HEK293 (cell line): ENCODE results near the gene ADM.

Experiments used
- CTCF ChIA-PET: fragments of 350-600 bp; formaldehyde crosslinking; extraction: SDS; loops from one replicate; lab custom pipeline; 2021; ENCODE audit warnings: antibody characterized with exemption; lab: Yijun Ruan, JAX
- POLR2A ChIA-PET: fragments of 300-600 bp; formaldehyde crosslinking; extraction: SDS; loops from one replicate; lab custom pipeline; 2020; ENCODE audit warnings: antibody characterized with exemption, inconsistent platforms; lab: Yijun Ruan, JAX
- H3K27ac ChIP-seq: fragments of 200-500 bp; sonication (Bioruptor generic); 2 replicates; pipeline ENCODE4 v1.5.1; 2014; ENCODE audit warnings: low read depth, low read length, control low read depth, inconsistent platforms; ENCODE audit errors: extremely low read depth
- H3K36me3 ChIP-seq, 2 experiments: fragments of 200-500 bp in 1 of 2; sonication (Bioruptor generic) in 1 of 2; 1 replicate in 1 of 2; 2 replicates in 1 of 2; pipeline ENCODE4 v1.5.1; 2014 to 2017; ENCODE audit warnings: inconsistent platforms in 2 of 2, low read length in 2 of 2; ENCODE audit not compliant: control insufficient read depth in 2 of 2, insufficient read depth in 1 of 2
- H3K4me1 ChIP-seq: fragments of 200-500 bp; sonication (Bioruptor generic); 2 replicates; pipeline ENCODE4 v1.5.1; 2014; ENCODE audit warnings: mild to moderate bottlenecking, low read length, inconsistent platforms; ENCODE audit not compliant: control insufficient read depth, insufficient read depth
- H3K4me3 ChIP-seq: 2 replicates; pipeline ENCODE4 v1.5.1; 2011; ENCODE audit warnings: low read depth, mild to moderate bottlenecking, control low read depth, low read length, moderate library complexity
- H3K9me3 ChIP-seq: fragments of 200-500 bp; sonication (Bioruptor generic); 2 replicates; pipeline ENCODE4 v1.5.1; 2014; ENCODE audit warnings: low read depth, low read length, inconsistent platforms; ENCODE audit not compliant: control insufficient read depth, insufficient read depth
- AEBP2 ChIP-seq: fragments of 450-650 bp; formaldehyde crosslinking; IDR thresholded peaks from 2 replicates; pipeline ENCODE4 v1.5.1; 2016; ENCODE audit warnings: missing biosample characterization, missing genetic modification characterization, borderline replicate concordance
- GLI4 ChIP-seq: fragments of 450-650 bp; formaldehyde crosslinking; IDR thresholded peaks from 2 replicates; pipeline ENCODE4 v1.5.1; 2016; ENCODE audit warnings: missing biosample characterization, missing genetic modification characterization
- MZF1 ChIP-seq: fragments of 450-650 bp; formaldehyde crosslinking; IDR thresholded peaks from 2 replicates; pipeline ENCODE4 v1.5.1; 2017; ENCODE audit warnings: missing biosample characterization, missing genetic modification characterization, borderline replicate concordance
- PRDM2 ChIP-seq: fragments of 450-650 bp; formaldehyde crosslinking; IDR thresholded peaks from 2 replicates; pipeline ENCODE4 v1.5.1; 2016; ENCODE audit warnings: missing biosample characterization, missing genetic modification characterization, borderline replicate concordance
- SCRT2 ChIP-seq: fragments of 450-650 bp; formaldehyde crosslinking; IDR thresholded peaks from 2 replicates; pipeline ENCODE4 v1.5.1; 2016; ENCODE audit warnings: missing biosample characterization, missing genetic modification characterization
- ZEB2 ChIP-seq: fragments of 450-650 bp; formaldehyde crosslinking; IDR thresholded peaks from 2 replicates; pipeline ENCODE4 v1.5.1; 2016; ENCODE audit warnings: missing biosample characterization, missing genetic modification characterization
- ZFP37 ChIP-seq: fragments of 450-650 bp; formaldehyde crosslinking; IDR thresholded peaks from 2 replicates; pipeline ENCODE4 v1.5.1; 2016; ENCODE audit warnings: missing biosample characterization, missing genetic modification characterization
- ZNF133 ChIP-seq: fragments of 450-650 bp; formaldehyde crosslinking; IDR thresholded peaks from 2 replicates; pipeline ENCODE4 v1.5.1; 2016; ENCODE audit warnings: missing biosample characterization, missing genetic modification characterization
- ZNF184 ChIP-seq: fragments of 450-650 bp; IDR thresholded peaks from 2 replicates; pipeline ENCODE4 v1.5.1; 2018; ENCODE audit warnings: missing biosample characterization, mild to moderate bottlenecking, missing genetic modification characterization
- ZNF221 ChIP-seq: fragments of 450-650 bp; formaldehyde crosslinking; IDR thresholded peaks from 2 replicates; pipeline ENCODE4 v1.5.1; 2017; ENCODE audit warnings: missing biosample characterization, missing genetic modification characterization, borderline replicate concordance
- ZNF571 ChIP-seq: fragments of 450-650 bp; formaldehyde crosslinking; IDR thresholded peaks from 2 replicates; pipeline ENCODE4 v1.5.0; 2017; ENCODE audit warnings: missing biosample characterization, missing genetic modification characterization
- ZNF580 ChIP-seq: fragments of 450-650 bp; formaldehyde crosslinking; IDR thresholded peaks from 2 replicates; pipeline ENCODE4 v1.5.1; 2016; ENCODE audit warnings: missing biosample characterization, missing genetic modification characterization
- ZNF654 ChIP-seq: fragments of 450-650 bp; formaldehyde crosslinking; IDR thresholded peaks from 2 replicates; pipeline ENCODE4 v1.5.1; 2016; ENCODE audit warnings: low read depth, missing biosample characterization, missing genetic modification characterization
- TF ChIP-seq, protein P1 (sequence below): fragments of 450-650 bp; formaldehyde crosslinking; IDR thresholded peaks from 2 replicates; pipeline ENCODE4 v1.5.1; 2017; ENCODE audit warnings: missing biosample characterization, missing genetic modification characterization
- TF ChIP-seq, protein P2 (sequence below): fragments of 450-650 bp; formaldehyde crosslinking; IDR thresholded peaks from 2 replicates; pipeline ENCODE4 v1.5.1; 2016; ENCODE audit warnings: missing biosample characterization, missing genetic modification characterization

Gene ADM

GRCh38 chr11:10318527-10318802, 13.6 kb downstream of the ADM start (continued):
- TF ChIP-seq AEBP2 (tag by site-specific recombination): no peak
- no peak for TF ChIP-seq ZNF580
- TF ChIP-seq SCRT2 (tag by site-specific recombination): peak; percentile 82

GRCh38 chr11:10319702-10320558, 15.1 kb downstream of the ADM start:
- H3K4me3 ChIP-seq: no peak overlapping the region
- H3K36me3 ChIP-seq: no peaks in the 10 kb centered on the region
- H3K9me3 ChIP-seq: no peaks in the 10 kb centered on the region
- H3K4me1 ChIP-seq: no peaks in the 10 kb centered on the region
- H3K27ac ChIP-seq: no peak overlapping the region
- TF ChIP-seq ZNF221 (tag by site-specific recombination): no peak
- TF ChIP-seq, protein P1, sequence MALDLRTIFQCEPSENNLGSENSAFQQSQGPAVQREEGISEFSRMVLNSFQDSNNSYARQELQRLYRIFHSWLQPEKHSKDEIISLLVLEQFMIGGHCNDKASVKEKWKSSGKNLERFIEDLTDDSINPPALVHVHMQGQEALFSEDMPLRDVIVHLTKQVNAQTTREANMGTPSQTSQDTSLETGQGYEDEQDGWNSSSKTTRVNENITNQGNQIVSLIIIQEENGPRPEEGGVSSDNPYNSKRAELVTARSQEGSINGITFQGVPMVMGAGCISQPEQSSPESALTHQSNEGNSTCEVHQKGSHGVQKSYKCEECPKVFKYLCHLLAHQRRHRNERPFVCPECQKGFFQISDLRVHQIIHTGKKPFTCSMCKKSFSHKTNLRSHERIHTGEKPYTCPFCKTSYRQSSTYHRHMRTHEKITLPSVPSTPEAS (tag by site-specific recombination): 0 out of 2 replicates have a peak, but pooled peaks have one; percentile 30
- TF ChIP-seq, protein P2, sequence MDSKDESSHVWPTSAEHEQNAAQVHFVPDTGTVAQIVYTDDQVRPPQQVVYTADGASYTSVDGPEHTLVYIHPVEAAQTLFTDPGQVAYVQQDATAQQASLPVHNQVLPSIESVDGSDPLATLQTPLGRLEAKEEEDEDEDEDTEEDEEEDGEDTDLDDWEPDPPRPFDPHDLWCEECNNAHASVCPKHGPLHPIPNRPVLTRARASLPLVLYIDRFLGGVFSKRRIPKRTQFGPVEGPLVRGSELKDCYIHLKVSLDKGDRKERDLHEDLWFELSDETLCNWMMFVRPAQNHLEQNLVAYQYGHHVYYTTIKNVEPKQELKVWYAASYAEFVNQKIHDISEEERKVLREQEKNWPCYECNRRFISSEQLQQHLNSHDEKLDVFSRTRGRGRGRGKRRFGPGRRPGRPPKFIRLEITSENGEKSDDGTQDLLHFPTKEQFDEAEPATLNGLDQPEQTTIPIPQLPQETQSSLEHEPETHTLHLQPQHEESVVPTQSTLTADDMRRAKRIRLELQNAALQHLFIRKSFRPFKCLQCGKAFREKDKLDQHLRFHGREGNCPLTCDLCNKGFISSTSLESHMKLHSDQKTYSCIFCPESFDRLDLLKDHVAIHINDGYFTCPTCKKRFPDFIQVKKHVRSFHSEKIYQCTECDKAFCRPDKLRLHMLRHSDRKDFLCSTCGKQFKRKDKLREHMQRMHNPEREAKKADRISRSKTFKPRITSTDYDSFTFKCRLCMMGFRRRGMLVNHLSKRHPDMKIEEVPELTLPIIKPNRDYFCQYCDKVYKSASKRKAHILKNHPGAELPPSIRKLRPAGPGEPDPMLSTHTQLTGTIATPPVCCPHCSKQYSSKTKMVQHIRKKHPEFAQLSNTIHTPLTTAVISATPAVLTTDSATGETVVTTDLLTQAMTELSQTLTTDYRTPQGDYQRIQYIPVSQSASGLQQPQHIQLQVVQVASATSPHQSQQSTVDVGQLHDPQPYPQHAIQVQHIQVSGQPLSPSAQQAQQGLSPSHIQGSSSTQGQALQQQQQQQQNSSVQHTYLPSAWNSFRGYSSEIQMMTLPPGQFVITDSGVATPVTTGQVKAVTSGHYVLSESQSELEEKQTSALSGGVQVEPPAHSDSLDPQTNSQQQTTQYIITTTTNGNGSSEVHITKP (tag by site-specific recombination): peak; percentile 55
- POLR2A ChIA-PET: interaction anchor here (1.4 kb wide), 1 partner anchor 15 kb away, joined by 4 read pairs; the partner anchor contains the start of gene ADM
- CTCF ChIA-PET: interaction anchor here (0.9 to 2.8 kb wide), 7 partner anchors 11 to 1304 kb away, joined by 3 to 11 read pairs (median 4); no protein-coding TSS in a partner anchor

- Histone ChIP-seq H3K27ac (no peak overlapping the region), H3K9me3 (no peaks in the 10 kb centered on the region), H3K4me1 (no peaks in the 10 kb centered on the region), H3K36me3 (no peaks in the 10 kb centered on the region), H3K4me3 (no peak overlapping the region)
- CTCF ChIA-PET: interaction anchor here (0.9 to 2.8 kb wide), 7 partner anchors 12 to 1305 kb away, joined by 3 to 11 read pairs (median 4); no protein-coding TSS in a partner anchor
- POLR2A ChIA-PET: interaction anchor here (1.4 kb wide), 1 partner anchor 16 kb away, joined by 4 read pairs; the partner anchor contains the start of gene ADM
- no peak for TF ChIP-seq ZFP37
- no peak for TF ChIP-seq ZEB2
- TF ChIP-seq ZNF184 (tag by site-specific recombination): no peak
- TF ChIP-seq MZF1 (tag by site-specific recombination): no peak
- TF ChIP-seq ZNF133 (tag by site-specific recombination): no peak
- TF ChIP-seq, protein P1 (tag by site-specific recombination): no peak
- TF ChIP-seq GLI4 (tag by site-specific recombination): no peak
- no peak for TF ChIP-seq PRDM2 (tag by site-specific recombination)
- TF ChIP-seq ZNF654 (tag by site-specific recombination): no peak
- no peak for TF ChIP-seq ZNF571 (tag by site-specific recombination)
Measured at GRCh38 chr11:10320736-10321465, 16.0 kb downstream of the ADM start.
